HG03558 (cell line): Measurements from ENCODE around the gene TPCN1.
A peak's percentile ranks its signal among the peaks of the same experiment; 100 is the strongest.

Source experiments
- ATAC-seq: cut with Tn5 transposase; IDR thresholded peaks from one replicate; pipeline ENCODE4 v1.9.1; 2021; ENCODE audit warnings: moderate number of reproducible peaks; ENCODE audit not compliant: unreplicated experiment; ENCODE audit errors: extremely low read depth

TPCN1 gene

GRCh38 chr12:113221181-113221996 is at the start of gene TPCN1:
TPCN1 (plus strand) TSS chr12:113221464; CDS start chr12:113226853, 5,389 bp downstream.
- ATAC-seq, result peak; percentile 75

GRCh38 chr12:113171543-113171942 is 49.7 kb upstream of the TPCN1 start:
- ATAC-seq, result no peak

- ATAC-seq, result no peak
Observed at GRCh38 chr12:113172185-113172584, 49.1 kb upstream of the TPCN1 start.

GRCh38 chr12:113173081-113173698 is 48.1 kb upstream of the TPCN1 start:
- ATAC-seq, result no peak

- ATAC-seq, result no peak
Observed at GRCh38 chr12:113174461-113175384, 46.5 kb upstream of the TPCN1 start.

- no peak for ATAC-seq
Observed at GRCh38 chr12:113179023-113179422, 42.2 kb upstream of the TPCN1 start.

- ATAC-seq, result no peak
Observed at GRCh38 chr12:113180333-113180732, 40.9 kb upstream of the TPCN1 start.

GRCh38 chr12:113181975-113182374 is 39.3 kb upstream of the TPCN1 start:
- ATAC-seq, result no peak

GRCh38 chr12:113183030-113183589 is 38.2 kb upstream of the TPCN1 start:
- no peak for ATAC-seq

- ATAC-seq, result peak; percentile 21
Observed at GRCh38 chr12:113184098-113184899, 37.0 kb upstream of the TPCN1 start.

- ATAC-seq, result peak; percentile 52
Observed at GRCh38 chr12:113184900-113185179, 36.4 kb upstream of the TPCN1 start.

- peak; percentile 18 for ATAC-seq
Observed at GRCh38 chr12:113185180-113186032, 35.9 kb upstream of the TPCN1 start, which contains the start of the genes DDX54 and RITA1. DDX54 (minus strand) TSS chr12:113185478; CDS start chr12:113185451, 27 bp downstream. RITA1 (plus strand) TSS chr12:113185721; CDS start chr12:113186747, 1,026 bp downstream.

- ATAC-seq, result no peak
Observed at GRCh38 chr12:113186033-113186365, 35.3 kb upstream of the TPCN1 start.

- ATAC-seq, result no peak
Observed at GRCh38 chr12:113186666-113187325, 34.5 kb upstream of the TPCN1 start.

GRCh38 chr12:113189361-113189760 is 31.9 kb upstream of the TPCN1 start:
- ATAC-seq, result no peak

- no peak for ATAC-seq
Observed at GRCh38 chr12:113190761-113191160, 30.5 kb upstream of the TPCN1 start.

- ATAC-seq, result no peak
Observed at GRCh38 chr12:113191227-113191626, 30.0 kb upstream of the TPCN1 start.

- no peak for ATAC-seq
Observed at GRCh38 chr12:113194971-113195391, 26.3 kb upstream of the TPCN1 start.
